NCI-H1436 treated with DMSO at 0.1 percent for 48 hours (cell line): ENCODE results near the gene RSAD2.
"Not testable (repeated sequence)": the region's sequence is repeated elsewhere in the genome, so short reads cannot be mapped to it uniquely, and the experiment has no call there.

Experiments used
- DNase-seq: peaks from one replicate; lab custom pipeline; 2025; lab: John Stamatoyannopoulos, UW

The RSAD2 gene

GRCh38 chr2:6877402-6878304, at the start of gene RSAD2:
Gene RSAD2, plus strand, starts transcription at chr2:6877777. Its CDS starts 24 bp downstream, at chr2:6877801.
- no peak for DNase-seq

GRCh38 chr2:6828299-6828584, 49.3 kb upstream of the RSAD2 start:
- DNase-seq = peak; percentile 37

GRCh38 chr2:6831229-6831628, 46.3 kb upstream of the RSAD2 start:
- no peak for DNase-seq

- no peak for DNase-seq
Measured at GRCh38 chr2:6832596-6833299, 44.8 kb upstream of the RSAD2 start.

GRCh38 chr2:6833300-6833604, 44.3 kb upstream of the RSAD2 start:
- no peak for DNase-seq

GRCh38 chr2:6834163-6834562, 43.4 kb upstream of the RSAD2 start:
- DNase-seq = no peak

GRCh38 chr2:6835467-6835866, 42.1 kb upstream of the RSAD2 start:
- DNase-seq = no peak

GRCh38 chr2:6838673-6839319, 38.8 kb upstream of the RSAD2 start:
- DNase-seq = no peak

- DNase-seq = no peak
Measured at GRCh38 chr2:6841537-6842287, 35.9 kb upstream of the RSAD2 start.

- no peak for DNase-seq
Measured at GRCh38 chr2:6845312-6845711, 32.3 kb upstream of the RSAD2 start.

GRCh38 chr2:6845903-6846302, 31.7 kb upstream of the RSAD2 start:
- no peak for DNase-seq

GRCh38 chr2:6846540-6846939, 31.0 kb upstream of the RSAD2 start:
- no peak for DNase-seq

- DNase-seq = no peak
Measured at GRCh38 chr2:6846967-6847681, 30.5 kb upstream of the RSAD2 start.

- DNase-seq = no peak
Measured at GRCh38 chr2:6852195-6852594, 25.4 kb upstream of the RSAD2 start.

GRCh38 chr2:6854416-6854815, 23.2 kb upstream of the RSAD2 start:
- DNase-seq = no peak

- no peak for DNase-seq
Measured at GRCh38 chr2:6855860-6856547, 21.6 kb upstream of the RSAD2 start.

GRCh38 chr2:6856548-6856920, 21.0 kb upstream of the RSAD2 start:
- DNase-seq = no peak

GRCh38 chr2:6858466-6859027, 19.0 kb upstream of the RSAD2 start:
- DNase-seq = not testable (repeated sequence)

- DNase-seq = no peak
Measured at GRCh38 chr2:6860296-6860695, 17.3 kb upstream of the RSAD2 start.

GRCh38 chr2:6863792-6864191, 13.8 kb upstream of the RSAD2 start:
- no peak for DNase-seq

GRCh38 chr2:6864231-6864754, 13.3 kb upstream of the RSAD2 start:
- DNase-seq = no peak
